ENCODE results near the gene ORC6. TPM values are rescaled to one million over a fixed set of nuclear protein-coding genes. Genes with fewer than 3 reads are reported as not detected.

ORC6 gene
- total RNA-seq, 2 donors from 2014 or later = 2.0 to 2.1 TPM

DNA sequence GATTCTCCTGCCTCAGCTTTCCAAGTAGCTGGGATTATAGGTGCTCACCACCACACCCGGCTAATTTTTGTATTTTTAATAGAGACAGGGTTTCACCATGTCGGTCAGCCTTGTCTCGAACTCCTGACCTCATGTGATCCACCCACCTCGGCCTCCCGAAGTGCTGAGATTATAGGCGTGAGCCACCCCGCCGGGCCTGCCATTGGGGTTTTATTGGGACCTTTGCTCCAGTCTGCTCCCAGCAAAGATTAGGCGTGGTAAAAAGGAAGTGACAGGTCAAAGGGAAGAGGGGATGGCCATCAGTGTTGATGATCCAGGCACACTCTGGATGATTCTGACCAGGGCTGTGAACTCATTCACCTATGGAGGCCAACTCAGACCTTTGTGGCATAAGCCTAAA is 38.2 kb downstream of the ORC6 start:
- ATAC-seq = no peak
- DNase-seq = no peak
- intact Hi-C loops (cut with DNase I) = no loop called here

DNA sequence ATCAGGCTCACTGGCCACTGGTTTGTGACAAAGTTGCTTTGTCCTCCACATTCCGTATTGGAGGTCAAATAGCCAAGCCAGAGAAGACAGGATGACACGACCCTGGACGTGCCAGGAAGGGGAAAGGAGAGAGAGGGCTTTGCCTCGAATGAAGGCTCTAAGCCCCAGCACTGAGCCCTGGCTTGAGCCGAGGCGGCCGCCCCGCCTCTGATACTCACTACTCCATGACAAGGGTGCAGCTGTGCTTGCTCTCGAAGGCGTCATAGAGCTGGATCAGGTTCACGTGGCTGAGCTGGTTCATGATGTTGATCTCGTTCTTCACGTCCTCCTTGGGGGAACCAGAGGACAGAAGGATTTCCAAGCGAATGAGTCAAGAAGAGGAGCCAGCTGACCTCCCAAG is 39.3 kb downstream of the ORC6 start:
- intact Hi-C loops (cut with DNase I) = no loop called here
- no peak for DNase-seq
- no peak for ATAC-seq

DNA sequence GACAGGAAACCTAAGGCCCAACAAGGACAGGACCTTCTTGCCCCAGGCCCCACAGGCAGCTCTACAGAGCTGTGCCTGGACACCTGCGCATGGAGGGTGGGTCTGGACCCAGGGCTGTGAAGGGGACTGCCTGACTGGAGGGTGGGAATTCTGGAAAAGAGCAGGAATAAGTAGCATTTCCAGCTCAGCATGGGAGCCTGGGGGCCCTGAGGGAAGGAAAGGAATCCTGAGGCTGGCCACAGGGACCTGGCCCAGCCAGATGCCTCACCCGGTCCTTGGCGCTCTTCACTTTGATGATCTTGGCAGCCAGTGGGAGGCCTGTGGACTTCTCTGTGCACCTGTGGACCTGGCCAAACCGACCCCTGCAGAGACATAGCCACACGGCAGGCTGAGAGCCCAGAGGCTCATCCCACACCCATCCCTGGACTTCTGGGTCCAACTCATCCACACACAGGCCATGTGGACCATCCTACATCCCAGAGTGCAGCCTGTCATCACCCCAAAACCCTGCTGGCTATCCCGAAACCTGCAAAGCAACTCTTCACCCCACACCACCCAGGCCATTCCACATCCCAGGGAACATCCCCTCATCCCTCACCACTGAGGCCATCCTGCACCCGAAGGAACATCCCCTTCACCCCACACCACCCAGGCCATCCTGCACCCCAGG is 40.0 kb downstream of the ORC6 start:
- no peak for ATAC-seq
- intact Hi-C loops (cut with DNase I) = no loop called here
- no peak for DNase-seq

DNA sequence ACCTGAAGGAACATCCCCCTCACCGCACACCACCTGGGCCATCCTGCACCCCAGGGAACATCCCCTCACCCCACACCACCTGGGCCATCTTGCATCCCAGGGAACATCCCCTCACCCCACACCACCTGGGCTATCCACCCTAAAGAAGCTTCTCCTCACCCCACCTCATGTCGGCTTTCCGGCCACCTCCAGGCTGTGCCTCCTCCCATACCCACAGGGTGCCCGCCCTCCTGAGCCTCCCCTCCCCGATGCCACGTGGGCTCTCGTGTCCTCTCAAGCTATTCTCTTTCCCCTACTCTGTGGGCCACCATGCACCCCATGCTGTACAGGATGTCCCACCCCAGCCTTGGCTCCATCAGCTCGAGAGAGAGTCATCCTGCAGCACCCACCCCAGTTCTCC is 40.7 kb downstream of the ORC6 start:
- DNase-seq (no peak), ATAC-seq (no peak)
- intact Hi-C loops (cut with DNase I) = no loop called here

DNA sequence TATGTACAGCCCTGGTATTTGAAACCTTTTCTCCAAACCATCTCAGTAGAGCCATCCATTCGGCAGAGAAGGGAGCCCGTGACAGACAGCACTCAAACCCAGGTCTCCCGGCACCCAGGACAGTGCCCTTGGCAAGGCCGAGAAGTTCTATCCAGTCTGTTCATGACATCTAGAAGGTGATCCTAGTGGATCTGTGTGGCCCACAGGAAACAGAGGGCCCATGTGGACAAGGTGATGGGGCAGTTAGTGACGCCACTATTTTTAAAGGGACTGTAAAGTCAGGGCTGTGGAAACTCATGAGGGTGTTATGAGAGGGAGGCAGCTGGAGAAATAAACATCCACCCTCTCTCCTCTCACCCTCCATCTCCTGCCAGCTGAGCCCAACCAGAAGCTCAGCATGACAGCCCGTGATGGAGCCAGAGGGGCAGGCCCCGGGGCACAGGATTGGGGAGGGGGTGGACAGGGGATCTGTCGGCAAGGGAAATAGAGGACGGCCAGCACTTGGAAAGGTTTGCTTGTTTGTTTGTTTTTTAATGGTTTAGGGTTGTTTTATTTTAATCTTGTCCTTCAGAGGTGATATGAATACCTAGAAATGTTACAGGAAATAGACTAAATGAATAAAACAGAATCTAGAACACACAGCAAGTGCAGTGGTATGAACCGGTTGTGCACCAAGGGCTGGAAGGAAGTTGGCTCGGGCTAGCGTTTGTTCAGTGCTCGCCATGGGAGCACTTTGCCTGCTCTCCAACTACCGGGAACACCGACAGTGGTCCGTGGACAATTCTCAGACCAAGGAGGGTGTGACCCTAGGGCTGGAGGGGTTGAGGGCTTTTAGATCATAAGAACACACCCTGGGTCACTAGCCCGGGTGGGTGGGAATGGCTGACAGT is 41.6 kb downstream of the ORC6 start:
- ATAC-seq (peak; percentile 40 to 75), DNase-seq (no peak)
- intact Hi-C loops (cut with DNase I) = no loop called here

DNA sequence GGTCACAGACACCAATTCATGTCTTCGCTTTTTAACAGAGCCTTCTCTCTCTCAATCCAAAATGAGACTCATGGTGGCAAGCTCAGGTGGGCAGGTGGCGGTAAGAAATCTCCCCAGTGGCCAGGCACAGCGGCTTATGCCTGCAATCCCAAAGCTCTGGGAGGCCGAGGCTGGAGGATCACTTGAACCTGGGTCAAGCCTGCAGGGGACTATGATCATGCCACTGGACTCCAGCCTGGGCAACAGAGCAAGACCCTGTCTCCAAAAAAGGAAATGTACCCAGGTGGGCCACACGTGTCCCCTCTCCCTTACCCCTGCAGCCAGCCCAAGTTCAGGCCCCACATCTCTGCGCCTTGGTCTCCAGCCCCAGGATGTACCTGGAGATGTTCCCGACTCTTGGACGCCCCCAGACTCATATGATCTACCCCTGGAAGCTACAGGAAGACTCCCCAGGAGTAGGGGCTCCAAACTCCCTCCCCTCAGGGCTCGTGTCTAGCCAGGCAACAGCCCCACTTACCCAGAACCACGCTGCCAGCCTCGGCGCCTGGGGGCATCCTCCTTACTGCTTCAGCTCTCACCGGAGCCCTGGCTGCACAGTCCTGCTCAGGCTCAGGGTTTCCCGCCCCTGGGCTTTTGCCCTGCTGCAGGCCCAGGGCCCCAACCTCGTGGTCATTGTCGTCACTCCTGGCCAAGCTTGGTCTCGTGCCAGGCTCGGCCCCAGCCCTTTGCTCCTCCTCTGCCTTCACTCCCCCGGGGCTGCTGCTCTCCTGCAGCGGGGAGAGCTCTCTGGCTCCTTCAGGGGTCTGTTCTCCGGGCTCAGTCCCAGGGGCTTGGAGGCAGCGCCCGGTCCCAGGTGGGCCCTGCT is 42.5 kb downstream of the ORC6 start:
- ATAC-seq (peak; percentile 32 to 45), DNase-seq (peak; percentile 48)
- intact Hi-C loops (cut with DNase I) = no loop called here

DNA sequence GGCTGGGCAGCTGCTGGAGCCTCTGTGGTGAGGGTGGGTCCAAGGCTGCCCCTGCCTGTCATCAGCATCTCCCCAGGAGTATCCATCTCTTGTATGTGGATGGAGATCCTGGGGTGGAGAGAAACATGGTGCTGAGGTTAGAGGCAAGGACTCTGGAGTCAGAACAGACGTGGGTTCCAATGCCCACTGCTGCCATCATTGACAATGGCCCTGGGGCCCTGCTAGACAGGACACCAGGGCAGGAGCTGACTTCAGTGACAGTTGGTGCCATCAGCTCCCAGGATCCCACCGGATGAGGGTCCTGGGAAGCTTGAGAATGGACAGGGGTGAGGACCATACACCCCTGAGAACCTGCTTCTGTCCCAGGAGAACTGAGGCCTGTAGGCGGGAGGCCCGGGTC is 43.1 kb downstream of the ORC6 start:
- intact Hi-C loops (cut with DNase I) = no loop called here
- ATAC-seq (no peak), DNase-seq (no peak)

DNA sequence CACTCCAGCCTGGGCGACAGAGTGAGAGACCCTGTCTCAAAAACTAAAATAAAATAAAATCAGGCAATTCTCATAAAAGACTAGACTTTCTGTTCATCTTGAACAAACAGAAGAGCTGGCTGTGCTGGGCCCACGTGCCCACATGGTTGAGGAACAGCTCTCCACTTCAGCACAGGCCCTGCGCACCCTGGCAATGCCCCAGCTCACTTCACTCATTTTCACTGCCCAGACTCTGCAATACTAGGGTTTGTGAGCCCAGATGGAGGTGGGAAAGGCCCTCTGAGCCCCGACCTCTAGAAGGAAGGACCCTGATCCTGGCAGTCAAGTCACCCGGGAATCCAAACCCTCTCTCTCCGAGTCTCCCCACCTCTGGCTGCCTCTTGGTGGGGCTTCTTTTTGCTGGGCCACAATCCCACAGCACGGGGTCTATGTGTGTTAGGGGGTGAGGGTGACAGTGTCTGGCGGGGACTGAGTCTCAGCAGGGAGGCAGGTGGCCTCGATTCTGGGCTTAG is 43.9 kb downstream of the ORC6 start:
- ATAC-seq = peak in 1 of 2 donors; percentile 16
- intact Hi-C loops (cut with DNase I) = no loop called here

DNA sequence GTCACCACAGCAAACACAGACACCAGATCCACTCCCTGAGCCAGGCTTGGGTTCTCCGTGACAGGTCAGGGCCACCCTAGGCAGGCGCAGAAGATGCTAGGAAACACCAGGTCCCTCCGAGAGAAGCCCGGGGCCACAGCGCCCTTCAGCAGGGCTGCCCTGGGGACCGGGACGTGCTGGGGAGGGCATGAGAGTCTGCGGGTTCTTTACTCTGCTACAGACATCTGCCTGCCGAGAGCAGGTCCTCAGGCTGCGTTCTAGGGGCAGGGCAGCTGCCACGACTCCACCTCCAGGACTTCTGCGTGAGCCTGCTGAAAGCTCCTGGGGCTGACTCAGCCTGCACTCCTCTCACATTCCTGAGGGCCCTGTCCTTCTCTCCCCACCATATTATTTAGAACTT is 47.2 kb downstream of the ORC6 start:
- ATAC-seq (peak in 1 of 2 donors; percentile 40), DNase-seq (no peak)
- intact Hi-C loops (cut with DNase I) = no loop called here

More for the DNA sequence above, 43.9 kb downstream of the ORC6 start:
- no peak for DNase-seq

DNA sequence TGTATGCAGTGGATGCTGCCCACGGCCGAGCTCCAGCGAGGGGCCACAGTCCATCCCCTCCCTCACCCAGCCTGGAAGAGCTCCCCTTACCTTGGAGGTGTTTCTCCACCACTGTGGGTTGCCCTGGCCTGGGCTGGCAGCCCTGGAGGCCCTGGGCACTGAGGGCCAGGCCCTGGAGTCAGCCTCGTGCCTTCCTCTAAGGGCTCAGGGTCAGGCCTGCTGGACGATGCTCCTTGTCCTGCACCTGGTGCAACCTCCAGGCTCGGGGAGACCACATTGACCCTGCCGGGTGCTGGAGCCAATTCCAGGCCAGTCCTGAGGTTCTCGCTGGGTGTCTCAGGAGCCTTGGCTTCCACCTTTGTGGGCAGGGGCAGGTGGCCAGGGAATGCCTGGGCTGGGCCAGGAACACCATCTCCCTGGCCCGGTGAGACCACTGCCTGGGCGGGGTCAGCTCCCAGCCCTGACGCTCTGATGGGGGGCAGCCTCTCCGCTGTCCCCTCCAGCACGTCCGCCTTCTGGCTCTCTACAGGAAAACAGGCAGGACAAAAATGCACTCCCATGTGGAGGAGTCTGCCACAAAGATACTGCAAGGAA is 48.3 kb downstream of the ORC6 start:
- ATAC-seq = no peak
- intact Hi-C loops (cut with DNase I) = no loop called here
- no peak for DNase-seq

DNA sequence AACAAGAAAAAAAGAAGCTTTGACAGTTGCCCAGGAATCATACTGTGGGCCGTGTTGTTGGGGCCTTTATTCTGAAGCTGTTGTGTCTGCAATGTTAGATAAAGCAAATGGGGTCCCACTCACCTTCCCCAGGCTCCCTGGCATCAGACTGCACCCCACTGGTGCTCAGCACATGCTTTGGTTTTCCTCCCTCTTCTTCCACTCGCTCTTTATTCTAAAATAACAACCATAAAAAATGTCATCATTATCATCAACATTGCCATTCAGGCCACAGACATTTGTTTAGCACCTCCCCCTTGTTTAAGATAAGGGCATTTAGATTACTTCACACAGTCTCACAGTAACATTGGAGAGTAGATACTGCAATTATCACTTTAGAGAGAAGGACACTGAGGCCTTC is 50.5 kb downstream of the ORC6 start:
- ATAC-seq = no peak
- no peak for DNase-seq
- intact Hi-C loops (cut with DNase I) = no loop called here

DNA sequence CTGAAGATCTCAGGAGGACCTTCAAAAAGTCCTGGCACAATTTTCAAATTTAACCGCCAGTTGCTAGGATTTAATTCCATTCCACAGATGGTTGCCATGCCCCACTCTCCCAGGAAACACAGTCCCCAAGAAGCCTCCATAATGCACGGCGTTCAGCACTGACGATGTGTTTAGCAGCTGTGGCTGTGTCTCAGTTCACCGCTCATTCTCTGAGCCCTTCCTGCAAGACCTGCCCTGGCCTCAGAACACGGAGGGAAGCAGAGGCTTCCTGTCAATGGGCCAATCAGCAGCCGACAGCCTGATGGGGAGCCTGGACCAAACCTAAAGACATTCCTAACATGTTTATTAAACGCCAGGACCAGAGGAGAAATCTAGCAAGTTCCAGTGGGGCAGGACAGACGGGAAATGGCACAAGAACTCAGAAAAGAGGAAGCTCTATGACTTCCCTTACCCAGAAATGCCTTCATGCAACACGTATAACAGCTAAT is 53.8 kb downstream of the ORC6 start:
- peak; percentile 55 for DNase-seq
- ATAC-seq = peak in 1 of 2 donors; percentile 38
- intact Hi-C loops (cut with DNase I) = no loop called here

DNA sequence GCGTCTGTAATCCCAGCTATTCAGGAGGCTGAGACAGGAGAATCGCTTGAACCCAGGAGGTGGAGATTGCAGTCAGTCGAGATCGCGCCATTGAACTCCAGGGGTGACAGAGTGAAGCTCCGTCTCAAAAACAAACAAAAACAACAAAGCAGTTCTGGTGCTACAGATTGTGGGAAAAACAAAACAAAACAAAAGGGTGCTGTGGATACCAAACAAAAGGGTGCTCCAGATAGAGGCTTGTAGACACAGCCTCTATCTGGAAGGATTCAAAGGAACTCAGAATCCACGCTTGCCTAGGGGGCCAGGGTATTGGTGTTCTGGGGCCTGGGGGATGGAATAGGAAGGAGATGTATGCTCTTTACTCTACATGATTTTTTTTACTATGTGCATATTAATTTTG is 56.2 kb downstream of the ORC6 start:
- ATAC-seq (no peak), DNase-seq (no peak)
- intact Hi-C loops (cut with DNase I) = no loop called here

DNA sequence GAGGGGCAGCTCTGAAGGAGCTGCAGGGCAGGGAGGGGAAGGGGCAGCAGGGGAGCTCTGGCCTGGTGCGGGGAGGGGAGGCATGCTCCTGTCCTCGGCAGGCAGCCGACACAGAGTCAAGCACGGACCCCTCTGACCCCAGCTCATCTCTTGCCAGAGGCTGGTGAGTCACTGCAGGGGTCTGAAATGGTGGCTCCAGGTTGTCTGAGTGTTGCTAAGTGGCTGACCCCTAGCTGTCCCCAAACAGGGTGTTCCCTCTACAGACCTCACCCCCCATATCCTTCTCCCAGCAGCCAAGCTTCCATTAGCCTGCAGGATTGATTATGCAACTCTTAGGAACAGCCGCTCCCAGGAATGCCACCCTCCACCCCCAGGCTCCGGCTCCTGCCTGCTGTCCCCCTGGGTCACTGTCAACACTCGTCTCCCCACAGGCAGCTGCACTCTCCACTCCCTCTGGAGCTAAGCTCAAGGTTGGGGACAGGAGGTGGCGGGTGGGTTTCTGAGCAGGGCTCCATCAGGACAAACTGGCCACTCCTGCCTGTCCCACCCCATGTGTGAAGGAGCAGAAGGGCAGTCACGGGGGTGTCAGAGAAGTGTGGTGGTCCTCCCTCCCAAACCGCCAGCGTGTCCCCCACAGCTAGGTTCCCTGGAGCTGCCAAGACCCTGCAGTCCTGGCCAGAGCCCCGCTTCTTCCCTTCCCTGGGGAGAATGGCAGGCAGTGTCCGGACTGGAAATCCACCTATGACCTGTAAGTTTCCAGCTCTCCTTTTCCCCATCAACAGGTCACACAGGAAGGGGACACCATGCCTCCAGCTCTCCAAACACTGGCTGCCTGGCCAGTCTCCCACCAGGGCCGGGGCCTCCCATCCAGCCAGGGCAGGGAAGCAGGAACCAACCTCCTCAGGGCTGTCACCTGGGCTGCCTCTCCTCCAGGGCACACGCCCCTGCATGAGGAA is 57.6 kb downstream of the ORC6 start:
- ATAC-seq (peak; percentile 67 to 68), DNase-seq (peak; percentile 71)
- intact Hi-C loops (cut with DNase I) = no loop called here

All from left cardiac atrium (tissue), 4 donors.